AG09319 (cell line): ENCODE data around the gene HDAC4.

Experiments used
- DNase-seq: peaks from one replicate; pipeline ENCODE4 v3.0.0-alpha.2; 2010; ENCODE audit warnings: low read depth; ENCODE audit errors: extremely low read depth
- TF ChIP-seq, protein P1 (sequence below): IDR thresholded peaks from 2 replicates; pipeline ENCODE4 v1.5.1; 2011; ENCODE audit warnings: low read depth, mild to moderate bottlenecking, inconsistent platforms, low read length, moderate library complexity

The HDAC4 gene

DNA sequence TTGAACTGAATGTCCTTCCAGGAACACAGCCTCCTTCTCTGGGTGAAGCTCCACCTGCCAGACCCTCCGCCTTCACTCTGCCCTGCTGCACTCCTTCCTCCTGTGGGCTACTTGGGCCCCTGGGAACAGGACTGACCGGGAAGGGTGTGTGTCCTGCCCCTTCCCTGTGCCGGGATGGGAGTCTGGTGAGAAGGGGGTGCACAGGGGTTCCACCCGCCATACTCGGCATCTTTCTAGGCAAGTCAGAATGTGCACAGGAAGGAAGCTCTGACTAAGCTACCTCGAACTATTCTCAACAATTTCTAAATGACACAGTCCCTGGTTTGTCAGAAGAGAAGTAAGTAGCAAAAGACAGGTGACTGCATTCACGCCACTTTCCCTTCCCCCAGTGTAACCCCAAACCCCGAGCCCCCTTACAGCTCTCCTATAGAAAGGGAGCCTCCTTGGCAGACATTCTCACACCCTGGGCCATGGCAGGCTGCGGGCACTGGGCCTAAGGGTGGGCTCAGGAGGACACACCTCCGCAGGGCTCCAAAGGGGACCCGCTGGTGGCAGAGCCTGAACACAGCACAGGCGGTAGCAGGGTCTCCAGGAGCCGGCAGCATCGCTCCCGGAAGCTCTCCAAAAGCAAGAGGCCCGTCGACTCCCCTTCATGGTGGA, 184.1 kb downstream of the HDAC4 start:
- DNase-seq = no peak
- TF ChIP-seq, protein P1, sequence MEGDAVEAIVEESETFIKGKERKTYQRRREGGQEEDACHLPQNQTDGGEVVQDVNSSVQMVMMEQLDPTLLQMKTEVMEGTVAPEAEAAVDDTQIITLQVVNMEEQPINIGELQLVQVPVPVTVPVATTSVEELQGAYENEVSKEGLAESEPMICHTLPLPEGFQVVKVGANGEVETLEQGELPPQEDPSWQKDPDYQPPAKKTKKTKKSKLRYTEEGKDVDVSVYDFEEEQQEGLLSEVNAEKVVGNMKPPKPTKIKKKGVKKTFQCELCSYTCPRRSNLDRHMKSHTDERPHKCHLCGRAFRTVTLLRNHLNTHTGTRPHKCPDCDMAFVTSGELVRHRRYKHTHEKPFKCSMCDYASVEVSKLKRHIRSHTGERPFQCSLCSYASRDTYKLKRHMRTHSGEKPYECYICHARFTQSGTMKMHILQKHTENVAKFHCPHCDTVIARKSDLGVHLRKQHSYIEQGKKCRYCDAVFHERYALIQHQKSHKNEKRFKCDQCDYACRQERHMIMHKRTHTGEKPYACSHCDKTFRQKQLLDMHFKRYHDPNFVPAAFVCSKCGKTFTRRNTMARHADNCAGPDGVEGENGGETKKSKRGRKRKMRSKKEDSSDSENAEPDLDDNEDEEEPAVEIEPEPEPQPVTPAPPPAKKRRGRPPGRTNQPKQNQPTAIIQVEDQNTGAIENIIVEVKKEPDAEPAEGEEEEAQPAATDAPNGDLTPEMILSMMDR = no peak

- TF ChIP-seq, protein P1 = no peak
- no peak for DNase-seq
Measured at GRCh38 chr2:239215988-239216613, 184.7 kb downstream of the HDAC4 start.

GRCh38 chr2:239215136-239215925, 185.5 kb downstream of the HDAC4 start:
- DNase-seq = no peak
- TF ChIP-seq, protein P1 = no peak

DNA sequence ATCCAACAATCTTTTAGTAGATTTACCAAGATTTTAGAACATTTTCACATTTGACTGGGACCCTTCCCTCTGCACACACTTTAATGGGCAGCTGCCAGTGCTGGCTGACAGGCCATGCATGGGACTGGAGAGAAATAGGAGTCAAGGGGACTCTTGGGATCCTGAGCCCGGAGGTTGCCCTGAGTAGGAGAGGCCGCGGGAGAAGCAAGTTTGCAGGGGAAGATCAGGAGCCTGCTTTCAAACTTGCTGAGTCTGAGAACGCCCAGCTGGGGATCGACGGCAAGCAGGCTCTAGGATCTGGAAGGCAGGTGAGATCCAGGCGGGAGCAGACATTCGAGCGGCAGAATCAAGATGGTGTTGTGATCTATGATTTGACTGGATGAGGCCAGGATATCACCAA, 186.1 kb downstream of the HDAC4 start:
- DNase-seq = no peak
- TF ChIP-seq, protein P1 = no peak

DNA sequence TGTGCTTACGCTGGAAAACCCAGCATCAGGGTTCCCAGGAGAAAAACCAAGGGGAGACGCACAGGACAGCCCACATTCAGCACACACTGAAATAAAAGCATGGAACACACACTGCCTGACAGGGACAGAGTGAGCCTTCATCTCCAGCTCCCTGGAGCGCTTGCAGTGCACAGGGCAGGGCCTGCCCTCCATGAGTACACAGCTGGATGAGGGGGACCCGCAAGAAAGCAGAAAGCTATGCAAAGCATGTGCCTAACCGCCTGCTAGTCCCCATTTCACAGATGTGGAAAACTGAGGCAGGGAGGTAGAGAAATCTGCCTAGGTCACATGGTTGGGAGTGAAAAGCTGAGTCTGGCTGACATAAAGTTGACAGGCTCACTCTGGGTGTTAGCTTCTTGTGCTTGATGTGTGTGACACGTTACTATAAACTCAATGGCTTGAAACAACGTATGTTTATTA, 187.1 kb downstream of the HDAC4 start:
- DNase-seq = no peak
- TF ChIP-seq, protein P1 = no peak

DNA sequence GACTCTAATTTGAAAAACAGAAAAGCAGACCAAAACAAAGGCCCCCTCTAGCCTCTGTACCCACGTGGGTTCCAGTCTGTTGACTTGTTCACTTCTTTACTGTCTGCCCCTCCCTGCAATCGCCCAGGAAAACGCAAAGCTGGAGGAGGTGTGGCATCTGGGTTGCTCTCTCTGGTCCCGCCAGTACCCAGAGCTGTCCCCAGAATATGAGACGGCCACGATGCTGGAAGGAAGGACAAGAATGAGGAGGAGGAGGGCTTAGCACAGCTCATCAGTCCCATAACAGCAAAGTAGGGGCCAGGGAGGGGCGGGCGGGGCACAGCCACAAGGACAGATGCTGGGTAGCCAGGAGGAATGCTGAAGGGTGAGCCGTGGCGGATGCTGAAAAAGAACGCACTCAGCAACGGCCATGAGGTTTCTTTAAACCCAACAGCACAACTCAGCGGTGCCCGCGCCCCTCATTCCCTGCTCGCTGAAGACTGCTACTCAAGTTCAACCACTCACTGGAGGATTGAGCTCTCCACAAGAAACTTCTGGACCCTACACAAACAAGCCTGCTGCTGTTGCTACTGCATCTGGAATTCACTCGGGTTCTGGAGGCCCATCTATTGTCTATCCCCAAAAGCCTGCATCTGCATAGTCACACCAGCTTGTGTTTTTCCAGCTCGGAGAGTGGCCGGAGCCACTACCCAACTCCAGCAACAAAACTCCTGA, 187.7 kb downstream of the HDAC4 start:
- no peak for DNase-seq
- TF ChIP-seq, protein P1 = no peak
